GM18951 (cell line): ENCODE measurements around the gene NOX3.

Experiments
- POLR2A ChIP-seq: IDR thresholded peaks from 4 replicates; pipeline ENCODE4 v1.6.1; 2011; ENCODE audit warnings: mild to moderate bottlenecking; ENCODE audit not compliant: insufficient read length, insufficient read depth; ENCODE audit errors: extremely low read depth
- in situ Hi-C: fragments of 300-500 bp; cut with MboI; formaldehyde crosslinking; loops from one replicate; pipeline ENCODE4 v1.12.0; 2022; ENCODE audit warnings: low sequenced_read_pairs, mixed read lengths, inconsistent platforms; ENCODE audit not compliant: unreplicated experiment

The NOX3 gene

DNA sequence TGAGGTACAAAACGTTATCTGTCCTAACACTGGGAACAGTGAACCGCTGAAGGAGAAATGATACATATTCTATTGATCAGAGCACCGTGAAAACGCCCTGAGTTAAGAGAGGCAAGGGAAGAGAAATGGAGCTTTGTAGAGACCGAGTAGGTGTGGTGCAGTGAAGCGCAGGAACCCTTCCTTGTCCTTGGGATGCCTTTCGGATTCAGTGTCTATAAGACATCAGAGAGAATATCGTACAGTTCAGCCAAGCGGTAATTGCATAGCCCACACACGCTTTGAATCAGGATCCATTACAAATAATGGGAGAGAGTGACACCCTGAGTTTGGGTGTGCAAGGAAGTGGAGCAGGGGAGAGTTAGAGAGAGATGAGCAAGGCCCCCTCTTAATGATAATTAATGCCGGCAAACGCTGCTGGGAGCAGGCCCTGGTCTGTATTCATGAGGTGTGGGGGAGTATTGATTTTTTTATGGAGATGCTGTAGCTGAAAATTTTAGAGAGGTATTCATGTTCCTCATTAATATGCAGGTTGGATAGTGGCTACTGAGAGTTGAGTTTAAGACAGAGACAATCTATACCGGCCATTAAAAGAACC is 20.7 kb downstream of the NOX3 start:
- TF ChIP-seq POLR2A = no peak
- in situ Hi-C loops = no loop called here

- no peak for TF ChIP-seq POLR2A
- in situ Hi-C loops = no loop called here
These were observed 21.5 kb downstream of the NOX3 start for GRCh38 chr6:155434096-155434495.

GRCh38 chr6:155432293-155432692 is 23.3 kb downstream of the NOX3 start:
- TF ChIP-seq POLR2A = no peak
- in situ Hi-C loops = no loop called here

DNA sequence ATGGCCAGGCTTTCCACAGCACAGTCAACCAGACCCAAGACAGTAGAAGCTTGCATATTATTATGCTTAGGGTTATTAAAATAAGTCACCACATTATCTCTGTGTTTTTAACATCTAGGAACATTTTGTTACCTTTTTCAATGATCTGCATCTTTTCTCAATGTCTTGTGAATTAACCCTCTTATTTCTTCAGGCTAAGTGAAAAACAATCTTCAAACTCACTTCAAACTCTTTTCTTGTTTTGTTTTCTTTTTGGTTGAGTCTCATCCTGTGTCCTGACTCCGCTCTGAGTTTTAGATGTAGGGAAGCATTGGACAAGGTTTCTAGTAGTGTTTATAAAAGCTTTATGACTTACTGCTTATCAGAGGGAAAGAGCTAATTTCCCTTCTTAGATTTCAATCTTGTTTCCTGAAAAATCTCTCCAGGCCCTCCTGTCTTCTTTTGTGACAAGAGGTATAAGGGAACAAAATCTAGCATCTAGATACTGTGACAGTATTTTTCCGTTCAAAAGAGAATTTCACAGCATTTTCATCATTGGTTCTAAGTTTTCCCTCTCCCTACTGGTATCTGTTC is 26.2 kb downstream of the NOX3 start:
- in situ Hi-C loops = no loop called here
- no peak for TF ChIP-seq POLR2A

DNA sequence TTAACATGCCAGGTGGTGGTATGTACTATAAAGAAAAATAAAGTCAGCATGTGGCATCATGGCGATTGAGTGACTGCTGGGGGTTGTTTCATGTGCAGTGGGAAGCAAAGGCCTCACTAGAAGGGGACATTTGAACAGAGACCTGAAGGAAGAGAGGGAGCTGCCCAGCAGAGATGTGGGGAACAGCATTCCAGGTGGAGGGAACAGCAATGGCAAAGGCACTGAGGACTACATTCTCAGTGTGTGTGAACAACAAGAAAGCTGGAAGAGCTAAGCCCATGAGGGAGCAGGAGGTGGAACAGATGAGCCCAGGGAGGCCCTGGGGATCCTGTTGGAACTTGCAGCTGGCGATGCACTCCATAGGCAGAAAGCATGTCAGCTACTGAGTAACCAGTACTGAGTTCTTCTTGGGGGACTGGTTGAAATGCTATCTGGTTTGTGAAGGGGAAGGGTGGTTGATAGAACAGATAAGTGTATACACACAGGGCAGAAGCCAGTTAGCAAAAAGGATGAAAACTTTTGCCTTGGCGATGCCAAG is 29.2 kb downstream of the NOX3 start:
- TF ChIP-seq POLR2A = no peak
- in situ Hi-C loops = no loop called here

DNA sequence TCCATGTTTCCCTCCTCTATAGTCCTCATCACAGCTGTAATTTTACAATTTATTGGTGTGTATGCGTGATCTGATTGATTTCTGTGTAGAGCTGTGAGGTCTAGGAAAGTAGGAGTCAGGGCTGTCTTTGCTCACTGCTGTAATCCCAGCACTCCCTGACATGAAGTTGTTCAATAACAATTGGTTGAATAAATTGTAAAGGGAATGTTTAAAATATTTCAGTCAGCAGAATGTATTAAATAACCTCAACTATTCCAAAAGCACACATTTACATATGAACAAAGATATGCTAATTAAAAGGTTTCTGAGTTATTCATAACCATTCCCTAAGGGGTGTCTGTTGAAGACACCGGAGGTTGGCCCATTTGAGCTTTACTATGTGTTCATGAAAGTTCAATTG is 31.5 kb downstream of the NOX3 start:
- in situ Hi-C loops = no loop called here
- TF ChIP-seq POLR2A = no peak

- in situ Hi-C loops = no loop called here
- TF ChIP-seq POLR2A = no peak
These were observed 33.0 kb downstream of the NOX3 start for GRCh38 chr6:155422635-155423034.

- in situ Hi-C loops = no loop called here
These were observed 35.1 kb downstream of the NOX3 start for GRCh38 chr6:155420492-155420891.

GRCh38 chr6:155419161-155419560 is 36.5 kb downstream of the NOX3 start:
- in situ Hi-C loops = no loop called here
- no peak for TF ChIP-seq POLR2A

More at GRCh38 chr6:155420492-155420891, 35.1 kb downstream of the NOX3 start:
- no peak for TF ChIP-seq POLR2A

GRCh38 chr6:155418017-155418761 is 37.5 kb downstream of the NOX3 start:
- TF ChIP-seq POLR2A = no peak
- in situ Hi-C loops = no loop called here

GRCh38 chr6:155417454-155417853 is 38.2 kb downstream of the NOX3 start:
- no peak for TF ChIP-seq POLR2A
- in situ Hi-C loops = no loop called here

DNA sequence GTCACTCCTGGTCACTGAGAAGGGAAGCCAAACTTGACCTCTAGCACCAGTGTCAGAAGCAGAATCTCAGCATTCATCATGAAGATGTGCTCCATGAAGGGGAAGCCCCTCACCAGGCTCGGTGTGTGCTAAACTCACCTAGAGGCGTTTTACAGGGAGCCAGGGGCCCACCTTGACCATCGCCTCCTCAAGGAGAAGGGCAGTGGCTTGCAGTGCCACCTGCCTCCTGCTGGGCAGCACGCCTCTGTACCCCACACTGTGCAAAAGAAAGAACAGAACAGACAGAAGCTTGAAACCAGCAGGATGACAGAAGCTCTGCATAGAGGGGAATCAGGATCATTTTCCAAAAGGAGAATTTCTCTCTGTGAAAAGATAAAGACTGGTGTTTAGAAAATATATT is 39.7 kb downstream of the NOX3 start:
- TF ChIP-seq POLR2A = no peak
- in situ Hi-C loops = no loop called here

GRCh38 chr6:155414049-155414448 is 41.6 kb downstream of the NOX3 start:
- in situ Hi-C loops = no loop called here
- no peak for TF ChIP-seq POLR2A

GRCh38 chr6:155412335-155412734 is 43.3 kb downstream of the NOX3 start:
- TF ChIP-seq POLR2A = no peak
- in situ Hi-C loops = no loop called here
